ENCODE data around the gene KCNG2.

DNA sequence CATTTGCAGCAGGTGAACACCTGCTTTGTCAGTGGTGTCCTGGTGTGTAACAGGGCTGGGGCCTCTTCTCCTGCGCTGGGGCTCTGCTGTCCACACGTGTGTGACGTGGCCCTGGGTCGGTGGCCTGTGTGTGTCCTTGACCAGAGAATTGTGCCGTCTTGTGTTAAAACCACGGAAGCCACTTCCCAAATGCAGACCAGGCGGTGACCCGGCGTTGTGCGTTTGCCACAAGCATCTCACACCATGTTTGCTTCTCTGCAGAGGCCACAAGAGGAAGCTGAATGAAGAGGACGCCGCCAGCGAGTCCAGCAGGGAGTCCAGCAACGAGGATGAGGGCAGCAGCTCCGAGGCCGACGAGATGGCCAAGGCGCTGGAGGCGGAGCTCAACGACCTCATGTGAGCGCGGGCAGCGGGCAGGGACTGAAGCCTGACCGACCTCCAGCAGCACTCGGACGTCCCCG lies 44.3 kb upstream of the KCNG2 start:
- TF ChIP-seq, protein P1, sequence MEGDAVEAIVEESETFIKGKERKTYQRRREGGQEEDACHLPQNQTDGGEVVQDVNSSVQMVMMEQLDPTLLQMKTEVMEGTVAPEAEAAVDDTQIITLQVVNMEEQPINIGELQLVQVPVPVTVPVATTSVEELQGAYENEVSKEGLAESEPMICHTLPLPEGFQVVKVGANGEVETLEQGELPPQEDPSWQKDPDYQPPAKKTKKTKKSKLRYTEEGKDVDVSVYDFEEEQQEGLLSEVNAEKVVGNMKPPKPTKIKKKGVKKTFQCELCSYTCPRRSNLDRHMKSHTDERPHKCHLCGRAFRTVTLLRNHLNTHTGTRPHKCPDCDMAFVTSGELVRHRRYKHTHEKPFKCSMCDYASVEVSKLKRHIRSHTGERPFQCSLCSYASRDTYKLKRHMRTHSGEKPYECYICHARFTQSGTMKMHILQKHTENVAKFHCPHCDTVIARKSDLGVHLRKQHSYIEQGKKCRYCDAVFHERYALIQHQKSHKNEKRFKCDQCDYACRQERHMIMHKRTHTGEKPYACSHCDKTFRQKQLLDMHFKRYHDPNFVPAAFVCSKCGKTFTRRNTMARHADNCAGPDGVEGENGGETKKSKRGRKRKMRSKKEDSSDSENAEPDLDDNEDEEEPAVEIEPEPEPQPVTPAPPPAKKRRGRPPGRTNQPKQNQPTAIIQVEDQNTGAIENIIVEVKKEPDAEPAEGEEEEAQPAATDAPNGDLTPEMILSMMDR (IDR thresholded peaks at IDR 0.05; ENCODE audit: control extremely low read depth in 1 of 3, insufficient read depth in 1 of 3, low read depth in 1 of 3, low read length in 3 of 3) = no peak
- TF ChIP-seq CREB1 (IDR thresholded peaks at IDR 0.05) = no peak
- no peak for TF ChIP-seq KDM5A (IDR thresholded peaks at IDR 0.05; ENCODE audit: low read length)
- TF ChIP-seq CHD2 (IDR thresholded peaks at IDR 0.05; ENCODE audit: low read length) = no peak
- TF ChIP-seq POLR2A (IDR thresholded peaks at IDR 0.05; ENCODE audit: control extremely low read depth in 1 of 2, low read depth in 2 of 2, low read length in 2 of 2) = no peak
- TF ChIP-seq, protein P2, sequence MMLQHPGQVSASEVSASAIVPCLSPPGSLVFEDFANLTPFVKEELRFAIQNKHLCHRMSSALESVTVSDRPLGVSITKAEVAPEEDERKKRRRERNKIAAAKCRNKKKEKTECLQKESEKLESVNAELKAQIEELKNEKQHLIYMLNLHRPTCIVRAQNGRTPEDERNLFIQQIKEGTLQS (IDR thresholded peaks at IDR 0.05; ENCODE audit: insufficient read depth, low read depth, low read length) = no peak
- TF ChIP-seq POLR2AphosphoS5 (IDR thresholded peaks at IDR 0.05; ENCODE audit: low read depth, low read length) = no peak
- TF ChIP-seq GTF2F1 (IDR thresholded peaks at IDR 0.05; ENCODE audit: borderline replicate concordance, low read depth, low read length) = no peak
- TF ChIP-seq EGR1 (IDR thresholded peaks at IDR 0.05; ENCODE audit: borderline replicate concordance, low read depth, low read length) = no peak
- TF ChIP-seq EP300 (IDR thresholded peaks at IDR 0.05; ENCODE audit: borderline replicate concordance in 1 of 2, low read depth in 2 of 2, low read length in 2 of 2) = no peak

Measured in H1 (cell line).